HG02981 (cell line): Measurements from ENCODE around the gene KDM3B.
"Not testable (repeated sequence)": the region's sequence is repeated elsewhere in the genome, so short reads cannot be mapped to it uniquely, and the experiment has no call there.

Experiments
- ATAC-seq: cut with Tn5 transposase; IDR thresholded peaks from one replicate; pipeline ENCODE4 v1.9.1; 2021; ENCODE audit warnings: mild to moderate bottlenecking, moderate library complexity; ENCODE audit not compliant: unreplicated experiment

Gene KDM3B

GRCh38 chr5:138466125-138466899, 113.8 kb downstream of the KDM3B start:
- ATAC-seq, result no peak

- no peak for ATAC-seq
These were observed 114.6 kb downstream of the KDM3B start for GRCh38 chr5:138466900-138467710.

GRCh38 chr5:138467711-138468132, 115.2 kb downstream of the KDM3B start:
- ATAC-seq, result no peak

- ATAC-seq, result no peak
These were observed 115.9 kb downstream of the KDM3B start for GRCh38 chr5:138468133-138468965.

GRCh38 chr5:138468966-138469539, 116.6 kb downstream of the KDM3B start:
- ATAC-seq, result no peak

- no peak for ATAC-seq
These were observed 117.2 kb downstream of the KDM3B start for GRCh38 chr5:138469540-138470321.

GRCh38 chr5:138470322-138471051, 118.0 kb downstream of the KDM3B start:
- no peak for ATAC-seq

- ATAC-seq, result no peak
These were observed 118.5 kb downstream of the KDM3B start for GRCh38 chr5:138471052-138471361.

GRCh38 chr5:138472353-138472752, 119.9 kb downstream of the KDM3B start:
- no peak for ATAC-seq

- ATAC-seq, result not testable (repeated sequence)
These were observed 120.7 kb downstream of the KDM3B start for GRCh38 chr5:138473151-138473550.

- ATAC-seq, result no peak
These were observed 124.4 kb downstream of the KDM3B start for GRCh38 chr5:138476918-138477317.

GRCh38 chr5:138482638-138483037, 130.2 kb downstream of the KDM3B start:
- no peak for ATAC-seq
